ENCODE results near the gene NES. TPM values are rescaled to one million over a fixed set of nuclear protein-coding genes. Genes with fewer than 3 reads are reported as not detected.

The NES gene
- total and polyA plus RNA-seq, 4 donors, result 0.15 to 3.1 (median 1.9) TPM

- H3K27ac ChIP-seq (ENCODE audit: low read depth in 1 of 2, low read length in 2 of 2), result no peak overlapping the region
These were observed 20.1 kb downstream of the NES start for GRCh38 chr1:156656806-156657740.

DNA sequence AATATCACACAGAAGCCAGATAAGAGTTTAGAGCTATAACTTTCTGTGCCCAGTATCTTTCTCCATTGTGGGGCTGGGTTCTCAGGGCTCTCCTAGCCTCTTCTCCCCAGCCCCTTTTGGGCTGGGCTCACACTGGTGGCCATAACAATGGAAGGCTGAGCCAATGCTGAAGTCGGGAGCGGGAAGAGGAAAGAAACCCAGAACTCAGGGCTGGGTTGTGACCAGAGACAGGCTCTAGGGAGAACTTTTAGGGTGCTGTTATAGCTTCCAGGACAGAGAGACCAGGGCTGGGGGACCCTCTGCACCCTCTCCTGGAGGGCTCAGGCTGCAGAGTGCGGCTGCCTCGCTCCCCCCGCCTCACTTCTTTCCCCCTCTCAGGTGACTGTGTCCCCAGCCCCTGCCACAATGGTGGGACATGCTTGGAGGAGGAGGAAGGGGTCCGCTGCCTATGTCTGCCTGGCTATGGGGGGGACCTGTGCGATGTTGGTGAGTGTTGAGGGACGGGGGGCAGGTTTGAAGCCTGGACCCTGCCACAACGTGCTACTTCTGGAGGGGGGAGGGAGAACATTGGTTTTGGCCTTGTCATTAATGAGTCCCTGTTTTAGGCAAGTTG, 21.2 kb downstream of the NES start:
- Histone ChIP-seq H3K9me3 (ENCODE audit: control insufficient read depth in 4 of 4, low read length in 3 of 4) (no peaks in the 10 kb centered on the region), H3K4me3 (ENCODE audit: low read depth in 1 of 3, low read length in 3 of 3) (no peak overlapping the region), H3K9ac (ENCODE audit: low read depth in 1 of 2, low read length in 2 of 2) (no peak overlapping the region), H3K27me3 (ENCODE audit: control insufficient read depth in 4 of 4, insufficient read depth in 4 of 4, low read length in 3 of 4) (peaks cover 0 to 13% (median 5%) of the 10 kb centered on the region in 4 donors), H3K27ac (ENCODE audit: low read depth in 1 of 2, low read length in 2 of 2) (no peak overlapping the region), H3K4me1 (ENCODE audit: control insufficient read depth in 4 of 4, insufficient read depth in 4 of 4, low read length in 3 of 4) (peaks cover 0 to 17% (median 11%) of the 10 kb centered on the region in 4 donors), H3K36me3 (ENCODE audit: control insufficient read depth in 4 of 4, insufficient read depth in 3 of 4, low read depth in 1 of 4, low read length in 3 of 4) (no peaks in the 10 kb centered on the region)
- no peak for DNase-seq (ENCODE audit: low spot score)
- WGBS, result 65% methylated on average over 9 of the region's 9 CpGs
- TF ChIP-seq EGR1 (IDR thresholded peaks at IDR 0.05; ENCODE audit: low read depth in 2 of 2) (no peak), SP1 (IDR thresholded peaks at IDR 0.05) (no peak), REST (IDR thresholded peaks at IDR 0.05) (no peak), ZBTB33 (IDR thresholded peaks at IDR 0.05) (no peak), GABPA (IDR thresholded peaks at IDR 0.05 in 1 of 2, conservative IDR thresholded peaks at IDR 0.05 in 1 of 2) (no peak), RXRA (IDR thresholded peaks at IDR 0.05) (no peak), NR2F2 (IDR thresholded peaks at IDR 0.05) (no peak), MAX (IDR thresholded peaks at IDR 0.05) (no peak), FOXA1 (IDR thresholded peaks at IDR 0.05) (no peak), HNF4A (conservative IDR thresholded peaks at IDR 0.05) (no peak), JUND (IDR thresholded peaks at IDR 0.05) (no peak)
- TF ChIP-seq, protein P1, sequence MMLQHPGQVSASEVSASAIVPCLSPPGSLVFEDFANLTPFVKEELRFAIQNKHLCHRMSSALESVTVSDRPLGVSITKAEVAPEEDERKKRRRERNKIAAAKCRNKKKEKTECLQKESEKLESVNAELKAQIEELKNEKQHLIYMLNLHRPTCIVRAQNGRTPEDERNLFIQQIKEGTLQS (IDR thresholded peaks at IDR 0.05), result no peak

More at GRCh38 chr1:156656806-156657740, 20.1 kb downstream of the NES start:
- no peak overlapping the region for H3K9ac ChIP-seq (ENCODE audit: low read depth in 1 of 2, low read length in 2 of 2)
- TF ChIP-seq SP1 (IDR thresholded peaks at IDR 0.05), result no peak
- TF ChIP-seq RAD21 (IDR thresholded peaks at IDR 0.05), result peak; percentile 78 to 89
- TF ChIP-seq CTCF (IDR thresholded peaks at IDR 0.05; ENCODE audit: low read depth, low read length, missing input control), result peak; percentile 89
- no peak for TF ChIP-seq EGR1 (IDR thresholded peaks at IDR 0.05; ENCODE audit: low read depth in 2 of 2)
- no peak for TF ChIP-seq NR2F2 (IDR thresholded peaks at IDR 0.05)
- peaks cover 0 to 6% (median 3%) of the 10 kb centered on the region in 4 donors for H3K27me3 ChIP-seq (ENCODE audit: control insufficient read depth in 4 of 4, insufficient read depth in 4 of 4, low read length in 3 of 4)
- H3K4me3 ChIP-seq (ENCODE audit: low read depth in 1 of 3, low read length in 3 of 3), result peak overlapping the region in 1 of 3 donors; percentile 0
- 6% methylated on average over 54 of the region's 54 CpGs for WGBS
- no peaks in the 10 kb centered on the region for H3K9me3 ChIP-seq (ENCODE audit: control insufficient read depth in 4 of 4, low read length in 3 of 4)
- DNase-seq (ENCODE audit: low spot score), result peak; percentile 80
- H3K4me1 ChIP-seq (ENCODE audit: control insufficient read depth in 4 of 4, insufficient read depth in 4 of 4, low read length in 3 of 4), result peaks cover 0 to 26% (median 12%) of the 10 kb centered on the region in 4 donors
- no peaks in the 10 kb centered on the region for H3K36me3 ChIP-seq (ENCODE audit: control insufficient read depth in 4 of 4, insufficient read depth in 3 of 4, low read depth in 1 of 4, low read length in 3 of 4)
